ENCODE measurements around the gene WTAP. TPM values are rescaled to one million over a fixed set of nuclear protein-coding genes. Genes with fewer than 3 reads are reported as not detected.

The WTAP gene
- total and polyA plus RNA-seq, 4 donors: 21.0 to 43.8 (median 36.5) TPM

DNA sequence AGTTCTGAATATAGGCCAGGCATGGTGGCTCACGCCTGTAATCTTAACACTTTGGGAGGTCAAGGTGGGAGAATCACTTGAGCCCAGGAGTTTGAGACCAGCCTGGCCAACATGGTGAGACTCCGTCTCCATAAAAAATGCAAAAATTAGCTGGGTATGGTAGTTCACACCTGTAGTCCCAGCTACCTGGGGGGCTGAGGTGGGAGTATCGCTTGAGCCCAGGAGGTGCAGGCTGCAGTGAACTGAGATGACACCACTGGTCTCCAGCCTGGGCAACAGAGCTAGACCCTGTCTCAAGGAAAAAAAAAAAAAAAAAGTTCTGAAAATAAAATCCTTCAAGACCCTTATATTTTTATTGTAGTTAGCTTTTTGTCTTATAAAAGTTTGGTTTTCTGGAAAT is 11.7 kb upstream of the WTAP start:
- Histone ChIP-seq H3K27me3 (ENCODE audit: control insufficient read depth in 4 of 4, insufficient read depth in 4 of 4, low read length in 3 of 4) (no peaks in the 10 kb centered on the region), H3K9me3 (ENCODE audit: control insufficient read depth in 4 of 4, low read length in 3 of 4) (no peaks in the 10 kb centered on the region), H3K4me1 (ENCODE audit: control insufficient read depth in 4 of 4, insufficient read depth in 4 of 4, low read length in 3 of 4) (peaks cover 0 to 6% (median 1%) of the 10 kb centered on the region in 4 donors), H3K27ac (ENCODE audit: low read depth in 1 of 2, low read length in 2 of 2) (peak overlapping the region; percentile 56 to 69), H3K9ac (ENCODE audit: low read depth in 1 of 2, low read length in 2 of 2) (no peak overlapping the region), H3K4me3 (ENCODE audit: low read depth in 1 of 3, low read length in 3 of 3) (no peak overlapping the region), H3K36me3 (ENCODE audit: control insufficient read depth in 4 of 4, insufficient read depth in 3 of 4, low read depth in 1 of 4, low read length in 3 of 4) (no peaks in the 10 kb centered on the region)
- 98% methylated on average over 3 of the region's 3 CpGs for WGBS
- TF ChIP-seq, protein P1, sequence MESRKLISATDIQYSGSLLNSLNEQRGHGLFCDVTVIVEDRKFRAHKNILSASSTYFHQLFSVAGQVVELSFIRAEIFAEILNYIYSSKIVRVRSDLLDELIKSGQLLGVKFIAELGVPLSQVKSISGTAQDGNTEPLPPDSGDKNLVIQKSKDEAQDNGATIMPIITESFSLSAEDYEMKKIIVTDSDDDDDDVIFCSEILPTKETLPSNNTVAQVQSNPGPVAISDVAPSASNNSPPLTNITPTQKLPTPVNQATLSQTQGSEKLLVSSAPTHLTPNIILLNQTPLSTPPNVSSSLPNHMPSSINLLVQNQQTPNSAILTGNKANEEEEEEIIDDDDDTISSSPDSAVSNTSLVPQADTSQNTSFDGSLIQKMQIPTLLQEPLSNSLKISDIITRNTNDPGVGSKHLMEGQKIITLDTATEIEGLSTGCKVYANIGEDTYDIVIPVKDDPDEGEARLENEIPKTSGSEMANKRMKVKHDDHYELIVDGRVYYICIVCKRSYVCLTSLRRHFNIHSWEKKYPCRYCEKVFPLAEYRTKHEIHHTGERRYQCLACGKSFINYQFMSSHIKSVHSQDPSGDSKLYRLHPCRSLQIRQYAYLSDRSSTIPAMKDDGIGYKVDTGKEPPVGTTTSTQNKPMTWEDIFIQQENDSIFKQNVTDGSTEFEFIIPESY (IDR thresholded peaks at IDR 0.05): no peak
- TF ChIP-seq EGR1 (IDR thresholded peaks at IDR 0.05; ENCODE audit: low read depth in 2 of 2): no peak
- TF ChIP-seq GABPA (IDR thresholded peaks at IDR 0.05 in 1 of 2, conservative IDR thresholded peaks at IDR 0.05 in 1 of 2): no peak
- no peak for TF ChIP-seq FOXA2 (IDR thresholded peaks at IDR 0.05)
- TF ChIP-seq, protein P2, sequence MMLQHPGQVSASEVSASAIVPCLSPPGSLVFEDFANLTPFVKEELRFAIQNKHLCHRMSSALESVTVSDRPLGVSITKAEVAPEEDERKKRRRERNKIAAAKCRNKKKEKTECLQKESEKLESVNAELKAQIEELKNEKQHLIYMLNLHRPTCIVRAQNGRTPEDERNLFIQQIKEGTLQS (IDR thresholded peaks at IDR 0.05): no peak
- no peak for TF ChIP-seq HNF4A (conservative IDR thresholded peaks at IDR 0.05)
- TF ChIP-seq YY1 (IDR thresholded peaks at IDR 0.05): no peak
- TF ChIP-seq, protein P3, sequence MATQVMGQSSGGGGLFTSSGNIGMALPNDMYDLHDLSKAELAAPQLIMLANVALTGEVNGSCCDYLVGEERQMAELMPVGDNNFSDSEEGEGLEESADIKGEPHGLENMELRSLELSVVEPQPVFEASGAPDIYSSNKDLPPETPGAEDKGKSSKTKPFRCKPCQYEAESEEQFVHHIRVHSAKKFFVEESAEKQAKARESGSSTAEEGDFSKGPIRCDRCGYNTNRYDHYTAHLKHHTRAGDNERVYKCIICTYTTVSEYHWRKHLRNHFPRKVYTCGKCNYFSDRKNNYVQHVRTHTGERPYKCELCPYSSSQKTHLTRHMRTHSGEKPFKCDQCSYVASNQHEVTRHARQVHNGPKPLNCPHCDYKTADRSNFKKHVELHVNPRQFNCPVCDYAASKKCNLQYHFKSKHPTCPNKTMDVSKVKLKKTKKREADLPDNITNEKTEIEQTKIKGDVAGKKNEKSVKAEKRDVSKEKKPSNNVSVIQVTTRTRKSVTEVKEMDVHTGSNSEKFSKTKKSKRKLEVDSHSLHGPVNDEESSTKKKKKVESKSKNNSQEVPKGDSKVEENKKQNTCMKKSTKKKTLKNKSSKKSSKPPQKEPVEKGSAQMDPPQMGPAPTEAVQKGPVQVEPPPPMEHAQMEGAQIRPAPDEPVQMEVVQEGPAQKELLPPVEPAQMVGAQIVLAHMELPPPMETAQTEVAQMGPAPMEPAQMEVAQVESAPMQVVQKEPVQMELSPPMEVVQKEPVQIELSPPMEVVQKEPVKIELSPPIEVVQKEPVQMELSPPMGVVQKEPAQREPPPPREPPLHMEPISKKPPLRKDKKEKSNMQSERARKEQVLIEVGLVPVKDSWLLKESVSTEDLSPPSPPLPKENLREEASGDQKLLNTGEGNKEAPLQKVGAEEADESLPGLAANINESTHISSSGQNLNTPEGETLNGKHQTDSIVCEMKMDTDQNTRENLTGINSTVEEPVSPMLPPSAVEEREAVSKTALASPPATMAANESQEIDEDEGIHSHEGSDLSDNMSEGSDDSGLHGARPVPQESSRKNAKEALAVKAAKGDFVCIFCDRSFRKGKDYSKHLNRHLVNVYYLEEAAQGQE (IDR thresholded peaks at IDR 0.05): no peak
- no peak for TF ChIP-seq JUND (IDR thresholded peaks at IDR 0.05)
- TF ChIP-seq, protein P4, sequence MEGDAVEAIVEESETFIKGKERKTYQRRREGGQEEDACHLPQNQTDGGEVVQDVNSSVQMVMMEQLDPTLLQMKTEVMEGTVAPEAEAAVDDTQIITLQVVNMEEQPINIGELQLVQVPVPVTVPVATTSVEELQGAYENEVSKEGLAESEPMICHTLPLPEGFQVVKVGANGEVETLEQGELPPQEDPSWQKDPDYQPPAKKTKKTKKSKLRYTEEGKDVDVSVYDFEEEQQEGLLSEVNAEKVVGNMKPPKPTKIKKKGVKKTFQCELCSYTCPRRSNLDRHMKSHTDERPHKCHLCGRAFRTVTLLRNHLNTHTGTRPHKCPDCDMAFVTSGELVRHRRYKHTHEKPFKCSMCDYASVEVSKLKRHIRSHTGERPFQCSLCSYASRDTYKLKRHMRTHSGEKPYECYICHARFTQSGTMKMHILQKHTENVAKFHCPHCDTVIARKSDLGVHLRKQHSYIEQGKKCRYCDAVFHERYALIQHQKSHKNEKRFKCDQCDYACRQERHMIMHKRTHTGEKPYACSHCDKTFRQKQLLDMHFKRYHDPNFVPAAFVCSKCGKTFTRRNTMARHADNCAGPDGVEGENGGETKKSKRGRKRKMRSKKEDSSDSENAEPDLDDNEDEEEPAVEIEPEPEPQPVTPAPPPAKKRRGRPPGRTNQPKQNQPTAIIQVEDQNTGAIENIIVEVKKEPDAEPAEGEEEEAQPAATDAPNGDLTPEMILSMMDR (IDR thresholded peaks at IDR 0.05; ENCODE audit: low read depth, low read length, missing input control): no peak
- TF ChIP-seq FOXA1 (IDR thresholded peaks at IDR 0.05): no peak
- TF ChIP-seq TAF1 (conservative IDR thresholded peaks at IDR 0.05): no peak
- TF ChIP-seq RXRA (IDR thresholded peaks at IDR 0.05): no peak
- TF ChIP-seq HNF4G (IDR thresholded peaks at IDR 0.05): no peak
- TF ChIP-seq NR2F2 (IDR thresholded peaks at IDR 0.05): no peak
- TF ChIP-seq SP1 (IDR thresholded peaks at IDR 0.05): no peak
- TF ChIP-seq RAD21 (IDR thresholded peaks at IDR 0.05): no peak
- DNase-seq (ENCODE audit: low spot score): no peak

Measured in liver (tissue), 9 donors.